T-helper 2 cell (primary cell): ENCODE results near the gene CDK19.
"Not testable (repeated sequence)": the region's sequence is repeated elsewhere in the genome, so short reads cannot be mapped to it uniquely, and the experiment has no call there.

Experiments used
- DNase-seq, 5 experiments: peaks; one replicate each; pipeline versions ENCODE4 v3.0.0 to v3.0.0-alpha.2; 2012 to 2022

CDK19 gene

DNA sequence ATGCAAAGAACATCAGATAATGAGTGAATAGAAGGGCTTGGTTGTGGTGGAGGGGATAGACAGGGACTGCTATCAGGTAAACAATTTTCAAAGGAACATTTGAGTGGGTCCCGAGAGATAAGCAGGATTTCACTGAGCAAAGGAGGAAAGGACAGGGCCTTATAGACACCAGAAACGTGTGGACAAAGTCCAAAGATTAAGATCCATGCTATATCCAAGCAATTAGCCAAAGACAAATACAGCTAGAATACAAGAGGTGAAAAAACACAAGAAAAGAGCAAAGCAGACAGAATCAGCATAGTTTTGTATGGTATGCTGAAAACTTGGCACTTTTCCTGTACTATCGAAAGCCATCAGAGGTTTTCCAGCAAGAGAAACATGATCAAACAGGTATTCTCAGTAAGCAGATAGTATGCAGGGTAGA is 59.8 kb downstream of the CDK19 start:
- no peak for DNase-seq

GRCh38 chr6:110753936-110754668 is 61.2 kb downstream of the CDK19 start:
- DNase-seq = not testable (repeated sequence)

GRCh38 chr6:110748453-110748852 is 66.8 kb downstream of the CDK19 start:
- DNase-seq = no peak

DNA sequence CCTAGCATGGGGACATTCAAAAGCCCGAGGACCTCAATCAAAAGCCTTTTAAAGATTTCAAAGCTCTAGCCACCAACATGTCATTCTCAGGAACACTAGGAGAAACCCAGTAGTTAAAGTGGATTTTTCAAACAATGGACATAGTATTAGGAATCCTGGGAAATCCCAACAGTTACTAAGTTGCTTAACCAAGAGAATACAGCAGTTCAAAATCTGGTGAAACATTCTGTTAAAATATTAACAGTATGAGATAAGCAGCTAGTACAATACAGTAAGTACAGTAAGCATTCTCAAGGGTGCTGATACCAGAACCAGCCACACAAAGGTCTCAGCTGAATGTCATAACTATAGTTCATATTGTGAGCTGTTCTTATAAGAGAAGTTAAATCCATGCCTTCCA is 68.6 kb downstream of the CDK19 start:
- DNase-seq = no peak

- no peak for DNase-seq
These were observed 70.3 kb downstream of the CDK19 start for GRCh38 chr6:110744991-110745390.

DNA sequence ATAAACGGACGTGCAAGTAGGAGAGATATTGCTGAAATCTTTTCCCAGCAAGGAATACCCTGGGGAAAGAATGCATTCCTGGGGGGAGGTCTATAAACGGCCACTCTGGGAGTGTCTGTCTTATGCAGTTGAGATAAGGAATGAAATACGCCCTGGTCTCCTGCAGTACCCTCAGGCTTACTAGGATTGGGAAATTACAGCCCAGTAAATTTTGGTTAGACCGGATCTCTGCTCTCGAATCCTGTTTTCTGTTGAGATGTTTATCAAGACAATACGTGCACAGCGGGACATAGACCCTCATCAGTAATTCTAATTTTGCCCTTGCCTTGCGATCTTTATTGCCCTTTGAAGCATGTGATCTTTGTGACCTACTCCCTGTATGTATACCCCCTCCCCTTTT is 72.7 kb downstream of the CDK19 start:
- DNase-seq = peak in 1 of 5 experiments; percentile 6

DNA sequence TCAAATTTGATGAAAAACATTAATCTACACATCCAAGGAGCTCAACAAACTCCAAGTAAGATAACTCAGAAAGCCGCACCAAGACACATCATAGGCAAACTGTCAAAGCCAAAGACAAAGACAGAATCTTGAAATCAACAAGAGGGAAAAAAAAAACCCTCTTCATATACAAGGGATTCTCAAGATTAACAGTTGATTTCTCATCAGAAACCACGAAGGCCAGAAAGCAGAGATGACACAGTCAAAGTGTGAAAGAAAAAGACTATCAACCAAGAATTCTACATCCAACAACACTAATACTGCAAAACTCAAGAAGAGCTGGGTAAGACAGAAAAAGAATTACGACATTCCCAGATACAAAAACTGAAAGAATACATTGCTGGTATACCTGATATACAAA is 73.8 kb downstream of the CDK19 start:
- peak in 1 of 5 experiments; percentile 35 for DNase-seq

DNA sequence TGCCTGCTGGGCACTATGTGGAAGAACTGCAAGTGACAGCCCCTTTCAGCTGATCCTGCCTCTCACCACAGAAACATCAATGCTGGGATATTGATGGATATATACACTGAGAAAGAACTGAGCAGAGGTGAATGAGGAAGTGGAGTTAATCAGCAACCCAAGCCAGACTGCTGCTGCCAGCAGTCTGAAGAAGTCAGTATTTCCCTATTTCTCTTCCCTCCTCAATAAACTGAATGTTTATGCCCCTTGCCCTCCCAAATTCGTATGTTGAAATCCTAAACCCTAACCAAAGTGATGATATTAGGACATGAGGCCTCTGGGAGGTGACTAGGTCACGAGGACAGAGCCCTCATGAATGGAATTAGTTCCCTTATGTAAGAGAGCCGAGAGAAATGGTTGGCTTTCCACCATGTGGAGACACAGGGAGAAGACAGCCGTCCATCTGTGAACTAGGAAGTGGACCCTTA is 76.3 kb downstream of the CDK19 start:
- no peak for DNase-seq

- no peak for DNase-seq
These were observed 79.6 kb downstream of the CDK19 start for GRCh38 chr6:110735666-110736065.

DNA sequence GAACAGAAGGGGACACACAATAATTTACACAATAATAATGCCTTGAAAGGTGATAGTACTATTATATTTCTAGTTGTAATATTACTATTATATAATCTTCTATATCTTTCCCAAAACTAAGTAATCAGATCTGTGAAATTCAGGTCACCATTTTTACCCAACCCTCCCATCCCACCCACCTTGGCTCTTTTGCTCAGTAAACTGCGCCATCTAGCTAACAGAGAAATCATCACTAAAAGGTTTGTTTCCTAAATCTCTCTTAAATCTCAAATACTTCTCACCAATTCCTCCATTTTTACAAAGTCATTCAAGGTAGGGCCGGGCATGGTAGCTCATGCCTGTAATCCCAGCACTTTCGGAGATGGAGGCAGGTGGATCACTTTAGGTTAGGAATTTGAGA is 83.4 kb downstream of the CDK19 start:
- no peak for DNase-seq

- DNase-seq = no peak
These were observed 84.1 kb downstream of the CDK19 start for GRCh38 chr6:110731196-110731595.

DNA sequence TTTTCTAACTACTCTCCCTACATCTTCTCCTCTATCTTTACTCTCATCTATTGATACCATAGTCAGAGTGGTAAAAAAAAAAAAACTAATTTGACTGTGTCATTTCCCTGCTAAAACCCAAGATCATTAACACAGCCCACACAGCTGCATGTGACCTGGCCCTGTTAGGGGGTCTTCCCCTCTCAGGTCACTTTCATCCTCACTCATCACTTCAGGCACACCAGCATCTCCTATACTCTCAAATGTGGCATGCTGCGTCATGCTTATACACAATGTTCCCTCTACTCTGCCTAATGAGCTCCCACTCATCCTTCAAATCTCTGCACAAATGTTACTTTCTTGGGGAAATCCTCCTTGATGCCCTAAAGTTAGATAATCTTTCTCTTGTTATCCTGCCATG is 86.8 kb downstream of the CDK19 start:
- DNase-seq = peak in 1 of 5 experiments; percentile 13

DNA sequence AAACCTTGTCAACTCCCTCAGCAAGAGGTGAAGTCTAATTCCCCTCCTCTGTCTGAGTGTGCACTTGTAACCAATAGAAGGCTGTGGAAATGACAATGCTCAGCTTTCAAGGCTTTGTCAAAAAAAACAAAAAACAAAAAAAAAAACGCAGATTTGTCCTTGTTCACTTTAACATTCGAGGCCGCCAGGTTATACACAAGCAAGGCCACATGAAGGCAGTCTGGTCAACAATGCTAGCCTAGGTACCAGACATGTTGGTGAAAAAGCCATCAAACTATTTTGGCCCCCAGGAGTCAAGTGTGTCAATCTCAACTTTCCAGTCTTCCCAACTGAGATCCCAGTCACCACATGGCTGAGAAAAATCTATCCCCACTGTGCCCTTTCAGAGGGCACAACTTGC is 92.3 kb downstream of the CDK19 start:
- no peak for DNase-seq

DNA sequence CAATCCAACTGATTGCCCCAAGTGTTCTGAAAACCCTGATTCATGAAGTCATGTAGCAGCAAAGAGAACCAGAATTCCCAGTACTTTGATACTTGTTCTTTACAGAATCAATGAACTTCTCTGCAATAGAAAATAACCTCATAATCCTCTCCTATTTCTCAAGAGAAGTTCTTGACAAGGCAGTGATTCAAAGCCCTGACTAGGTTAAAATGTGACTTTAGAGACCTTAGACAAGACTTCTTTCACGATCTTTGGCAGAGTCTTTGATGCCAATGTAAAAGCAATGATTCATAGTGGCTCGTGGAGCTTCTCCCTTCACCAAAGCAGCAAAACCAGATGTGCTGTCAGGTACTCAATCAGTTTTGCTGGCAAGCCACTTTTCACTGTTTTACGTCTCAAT is 95.2 kb downstream of the CDK19 start:
- DNase-seq = no peak

DNA sequence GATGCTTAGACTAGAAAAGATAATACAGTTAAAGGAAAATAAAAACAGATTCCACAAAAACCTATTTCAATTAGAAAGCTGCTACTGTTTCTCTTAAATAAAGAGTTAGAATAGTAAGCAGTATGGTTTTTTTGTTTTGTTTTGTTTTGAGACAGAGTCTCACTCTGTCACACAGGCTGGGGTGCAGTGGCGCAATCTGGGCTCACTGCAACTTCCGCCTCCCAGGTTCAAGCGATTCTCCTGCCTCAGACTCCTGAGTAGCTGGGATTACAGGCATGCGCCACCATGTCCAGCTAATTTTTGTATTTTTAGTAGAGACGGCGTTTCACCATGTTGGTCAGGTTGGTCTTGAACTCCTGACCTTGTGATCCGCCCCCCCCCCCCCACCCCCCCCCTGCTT is 95.7 kb downstream of the CDK19 start:
- DNase-seq = not testable (repeated sequence)

DNA sequence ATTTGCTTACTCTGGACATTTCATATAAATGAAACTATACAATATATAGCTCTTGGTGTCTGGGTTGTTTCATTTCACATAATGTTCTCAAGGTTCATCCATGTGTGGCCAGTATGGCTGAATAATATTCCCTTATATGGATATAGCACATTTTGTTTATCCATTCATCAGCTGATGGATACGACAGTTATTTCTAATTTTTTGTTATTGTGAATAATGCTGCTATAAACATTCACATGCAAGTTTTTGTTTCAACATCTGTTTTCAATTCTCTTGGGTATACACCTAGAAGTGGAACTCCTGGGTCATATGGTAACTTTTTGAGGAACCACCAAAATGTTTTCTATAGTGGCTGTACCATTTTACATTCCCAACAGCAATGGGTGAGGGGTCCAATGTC is 101.1 kb downstream of the CDK19 start:
- DNase-seq = no peak

DNA sequence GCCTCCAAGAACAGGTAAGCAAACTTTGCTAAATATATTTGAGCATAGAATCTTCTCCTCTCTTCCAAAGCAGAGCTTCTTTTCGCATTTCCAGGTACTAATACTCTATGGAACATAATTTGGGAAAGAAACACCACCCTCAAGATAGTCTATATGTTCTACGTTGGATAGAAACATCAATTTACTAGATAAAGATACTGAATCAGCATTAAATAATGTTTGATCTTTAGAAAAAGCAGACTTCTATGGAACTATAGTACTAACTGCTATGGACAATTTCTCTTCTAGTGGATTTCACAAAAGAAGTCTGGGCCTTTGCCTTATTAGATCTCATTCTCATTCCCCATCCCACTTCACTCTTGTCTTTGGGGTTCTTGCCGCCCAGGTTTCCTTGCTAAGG is 103.0 kb downstream of the CDK19 start:
- no peak for DNase-seq

- no peak for DNase-seq
These were observed 105.2 kb downstream of the CDK19 start for GRCh38 chr6:110710115-110710514.

- DNase-seq = no peak
These were observed 106.8 kb downstream of the CDK19 start for GRCh38 chr6:110708295-110708950.

DNA sequence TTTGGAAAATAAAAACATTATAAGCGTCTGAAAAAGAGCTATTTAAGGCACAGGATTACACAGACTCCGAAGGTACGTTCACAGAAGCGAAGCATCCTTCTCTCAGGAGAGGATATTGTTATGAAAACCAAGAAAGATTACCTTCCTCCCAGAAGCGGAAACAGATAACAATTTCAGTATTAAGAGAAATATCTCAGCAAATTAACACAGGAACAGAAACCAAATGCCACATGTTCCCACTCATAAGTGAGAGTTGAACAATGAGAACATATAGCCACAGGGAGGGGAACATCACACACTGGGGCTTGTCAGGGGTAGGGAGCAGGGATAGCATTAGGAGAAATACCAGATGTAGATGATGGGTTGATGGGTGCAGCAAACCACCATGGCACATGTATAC is 109.7 kb downstream of the CDK19 start:
- DNase-seq = no peak

- DNase-seq = no peak
These were observed 111.2 kb downstream of the CDK19 start for GRCh38 chr6:110703906-110704594.

DNA sequence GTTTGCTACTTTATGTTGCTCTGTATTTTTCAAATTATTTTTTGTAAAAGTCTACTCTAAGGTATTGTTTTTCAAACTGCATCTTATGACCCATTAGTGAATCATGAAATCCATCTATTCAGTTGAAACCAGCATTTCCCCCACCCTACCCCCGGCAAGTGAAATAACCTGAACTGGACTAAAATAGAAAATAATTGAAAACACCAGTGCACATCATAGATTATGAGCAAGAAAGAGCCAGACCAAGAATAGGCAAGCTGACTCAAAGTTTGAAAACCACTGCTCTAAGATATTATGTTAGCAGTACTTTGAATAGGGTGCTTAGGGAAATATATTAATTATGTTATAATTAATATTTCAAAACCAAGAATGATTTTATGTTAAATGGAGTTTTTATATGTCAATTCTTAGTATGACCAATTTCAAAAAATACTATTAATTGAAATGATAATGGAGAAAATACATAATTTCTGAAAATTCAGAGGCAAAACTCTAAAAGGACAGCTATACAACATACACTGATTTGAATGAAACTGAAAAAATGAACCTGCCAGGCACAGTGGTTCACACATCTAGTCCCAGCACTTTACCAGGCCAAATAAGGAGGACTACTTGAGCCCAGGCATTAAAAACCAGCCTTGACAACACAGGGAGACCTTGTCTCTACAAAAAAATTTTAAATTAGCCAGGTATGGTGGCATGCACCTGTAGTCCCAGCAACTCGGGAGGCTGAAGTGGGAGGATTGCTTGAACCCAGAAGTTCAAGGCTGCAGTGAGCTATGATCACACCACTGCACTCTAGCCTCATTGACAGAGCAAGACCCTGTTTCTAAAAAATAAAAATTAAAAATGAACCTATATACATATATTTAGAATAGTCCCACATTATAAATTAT is 112.0 kb downstream of the CDK19 start:
- DNase-seq = no peak

- DNase-seq = no peak
These were observed 115.5 kb downstream of the CDK19 start for GRCh38 chr6:110699780-110700179.
